Measurements from ENCODE around the gene COL7A1.
"Not testable (repeated sequence)": the region's sequence is repeated elsewhere in the genome, so short reads cannot be mapped to it uniquely, and the experiment has no call there.

Gene COL7A1

DNA sequence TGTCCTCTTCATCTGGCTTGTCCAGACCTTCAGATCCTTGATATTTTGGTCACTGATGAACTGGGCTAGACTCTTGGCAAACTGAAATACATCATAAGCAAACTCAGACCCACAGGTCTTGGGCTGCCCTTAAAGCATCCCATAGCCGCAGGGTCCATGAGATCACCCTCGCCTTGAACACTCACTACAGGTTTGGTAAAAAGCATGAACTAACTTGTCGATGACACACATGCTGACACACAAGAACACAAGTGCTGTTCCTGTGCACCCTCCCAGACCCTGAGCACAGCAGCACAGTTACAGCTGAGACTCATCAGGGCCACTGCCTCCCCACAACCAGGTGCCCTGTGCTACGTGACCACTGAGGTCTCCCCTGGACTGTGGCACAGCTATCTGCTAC, 59.6 kb downstream of the COL7A1 start:
- no peak for DNase-seq

DNA sequence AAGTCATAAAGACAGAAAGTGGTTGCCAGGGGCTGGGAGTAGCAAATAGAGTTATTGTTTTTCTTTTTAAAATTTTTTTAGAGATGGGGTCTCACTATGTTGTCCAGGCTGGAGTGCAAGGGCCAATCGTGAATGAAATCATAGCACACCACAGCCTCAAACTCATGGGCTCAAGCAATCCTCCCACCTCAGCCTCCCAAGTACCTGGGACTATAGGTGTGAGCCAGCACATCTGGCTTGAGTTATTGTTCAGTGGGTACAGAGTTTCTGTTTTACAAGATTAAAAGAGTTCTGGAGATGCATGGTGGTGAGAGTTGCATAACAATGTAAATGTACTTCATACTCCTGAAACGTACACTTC, 62.2 kb downstream of the COL7A1 start:
- DNase-seq: no peak

DNA sequence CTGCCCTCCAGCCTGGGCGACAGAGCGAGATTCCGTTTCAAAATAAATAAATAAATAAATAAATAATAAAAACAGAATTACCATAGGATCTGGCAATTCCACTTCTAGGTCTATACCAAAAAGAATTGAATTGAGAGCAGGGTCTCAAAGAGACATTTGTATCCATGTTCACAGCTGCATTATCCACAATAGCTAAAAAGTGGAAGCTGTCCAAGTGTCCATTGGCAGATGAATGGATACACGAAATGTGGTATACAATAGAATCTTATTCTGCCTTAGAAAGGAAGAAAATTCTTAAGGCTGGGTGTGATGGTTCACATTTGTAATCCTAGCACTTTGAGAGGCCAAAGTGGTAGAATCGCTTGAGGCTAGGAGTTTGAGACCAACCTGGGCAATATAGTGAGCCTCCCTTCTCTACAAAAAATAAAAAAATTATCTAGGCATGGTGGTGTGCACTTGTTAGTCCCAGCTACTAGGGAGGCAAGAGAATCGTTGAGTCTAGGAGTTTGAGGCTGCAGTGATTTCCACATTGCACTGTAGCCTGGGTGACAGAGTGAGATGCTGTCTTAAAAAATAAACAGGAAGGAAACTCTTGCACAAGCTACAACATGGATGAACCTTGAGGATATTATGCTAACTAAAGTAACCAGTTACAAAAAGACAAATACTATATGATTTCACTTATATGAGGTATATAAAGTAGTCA, 62.7 kb downstream of the COL7A1 start:
- DNase-seq: no peak

DNA sequence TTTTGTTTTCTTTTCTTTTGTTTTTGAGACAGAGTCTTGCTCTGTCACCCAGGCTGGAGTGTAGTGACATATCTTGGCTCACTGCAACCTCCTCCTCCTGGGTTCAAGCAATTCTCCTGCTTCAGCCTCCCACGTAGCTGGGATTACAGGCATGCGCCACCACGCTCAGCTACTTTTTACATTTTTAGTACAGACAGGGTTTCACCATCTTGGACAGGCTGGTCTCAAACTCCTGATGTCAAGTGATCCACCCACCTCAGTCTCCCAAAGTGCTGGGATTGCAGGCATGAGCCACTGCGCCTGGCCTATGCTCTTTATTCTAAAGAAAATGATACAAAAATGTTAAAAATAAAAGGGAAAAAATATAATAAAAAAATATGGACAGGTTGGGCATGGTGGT, 64.4 kb downstream of the COL7A1 start:
- not testable (repeated sequence) for DNase-seq

DNA sequence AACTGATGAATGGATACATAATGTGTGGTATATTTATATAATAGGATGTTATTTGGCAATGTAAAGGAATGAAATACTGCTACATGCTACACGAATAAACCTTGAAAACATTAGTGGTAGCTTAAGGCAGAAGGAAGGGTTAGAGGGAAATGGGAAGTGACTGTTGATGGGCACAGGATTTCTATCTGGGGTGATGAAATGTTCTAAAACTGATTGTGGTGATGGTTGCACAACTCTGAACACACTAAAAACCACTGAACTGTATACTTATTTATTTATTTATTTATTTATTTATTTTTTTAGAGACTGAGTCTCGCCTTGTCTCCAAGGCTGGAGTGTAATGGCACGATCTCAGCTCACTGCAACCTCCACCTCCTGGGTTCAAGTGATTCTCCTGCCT, 66.4 kb downstream of the COL7A1 start:
- DNase-seq: no peak

DNA sequence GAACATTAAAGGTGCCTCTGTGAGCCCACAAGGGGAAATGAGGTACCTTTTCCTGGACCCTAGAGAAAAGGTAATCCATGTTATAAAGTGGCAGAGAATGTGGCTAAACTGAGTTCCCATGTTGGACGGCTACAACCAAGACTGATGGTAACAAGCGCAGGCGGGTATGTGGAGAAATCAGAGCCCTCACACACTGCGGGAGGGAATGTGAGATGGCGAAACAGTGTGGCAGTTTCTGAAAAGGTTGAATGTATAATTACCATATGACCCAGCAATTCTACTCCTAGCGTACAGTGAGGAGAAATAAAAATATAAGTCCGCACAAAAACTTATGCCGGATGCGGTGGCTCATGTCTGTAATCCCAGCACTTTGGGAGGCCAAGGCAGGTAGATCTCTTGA, 67.1 kb downstream of the COL7A1 start:
- no peak for DNase-seq

DNA sequence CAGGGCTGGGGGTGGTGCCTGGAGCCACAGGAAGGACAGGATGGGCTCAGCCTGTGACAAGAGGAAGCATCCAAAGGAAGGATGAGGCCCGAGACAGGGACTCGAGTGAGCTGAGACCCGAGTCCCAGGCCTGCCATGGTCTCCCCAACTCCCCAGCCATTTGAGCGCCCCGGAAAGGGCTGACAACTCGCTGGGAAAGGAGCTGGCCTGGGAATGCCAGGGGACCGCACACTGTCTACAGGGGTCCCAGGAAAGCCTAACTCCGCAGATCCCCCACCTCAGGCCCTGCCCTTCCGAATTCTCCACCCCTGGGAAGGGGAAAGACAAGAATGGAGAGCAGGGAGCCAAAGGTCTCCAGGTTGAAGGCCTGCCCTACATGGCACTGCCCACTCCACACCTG, 70.2 kb downstream of the COL7A1 start:
- DNase-seq: no peak

DNA sequence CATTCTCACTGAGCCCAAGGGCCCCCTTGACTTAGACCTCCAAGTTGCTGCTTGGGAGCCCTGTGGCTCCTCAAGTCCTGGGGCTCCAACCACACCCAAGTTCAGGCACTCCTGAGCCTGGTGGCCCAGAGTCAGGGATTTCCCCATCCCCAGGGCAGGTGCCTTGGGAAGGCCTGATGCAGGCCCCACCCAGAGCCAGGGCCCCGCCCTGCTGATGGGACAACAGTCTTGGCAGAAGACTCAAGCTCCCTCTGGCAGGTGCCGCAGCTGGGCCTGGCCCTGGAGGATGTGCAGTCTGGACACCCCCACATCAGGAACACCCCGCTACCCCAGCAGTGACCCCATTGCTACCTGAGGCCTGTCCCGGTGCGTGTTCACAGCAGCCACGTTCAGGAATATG, 73.5 kb downstream of the COL7A1 start:
- no peak for DNase-seq

DNA sequence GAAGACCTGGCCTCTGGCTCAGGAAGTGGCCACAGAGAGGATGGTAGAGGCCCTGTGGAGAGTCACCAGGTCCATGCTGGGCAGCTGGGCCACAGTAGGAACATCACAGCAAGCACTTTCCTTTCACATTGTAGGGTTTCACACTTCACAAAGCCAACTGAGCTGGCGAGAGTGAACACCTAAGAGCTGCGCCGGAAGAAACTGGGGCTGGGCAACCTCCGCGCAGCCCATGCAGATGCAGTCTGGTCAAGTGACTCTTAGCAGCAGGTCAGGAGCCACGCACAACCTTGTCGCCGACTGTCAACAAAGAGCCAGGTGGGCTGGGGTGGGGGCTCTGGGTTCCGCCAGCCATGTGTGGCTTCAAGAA, 75.9 kb downstream of the COL7A1 start:
- DNase-seq: no peak

DNA sequence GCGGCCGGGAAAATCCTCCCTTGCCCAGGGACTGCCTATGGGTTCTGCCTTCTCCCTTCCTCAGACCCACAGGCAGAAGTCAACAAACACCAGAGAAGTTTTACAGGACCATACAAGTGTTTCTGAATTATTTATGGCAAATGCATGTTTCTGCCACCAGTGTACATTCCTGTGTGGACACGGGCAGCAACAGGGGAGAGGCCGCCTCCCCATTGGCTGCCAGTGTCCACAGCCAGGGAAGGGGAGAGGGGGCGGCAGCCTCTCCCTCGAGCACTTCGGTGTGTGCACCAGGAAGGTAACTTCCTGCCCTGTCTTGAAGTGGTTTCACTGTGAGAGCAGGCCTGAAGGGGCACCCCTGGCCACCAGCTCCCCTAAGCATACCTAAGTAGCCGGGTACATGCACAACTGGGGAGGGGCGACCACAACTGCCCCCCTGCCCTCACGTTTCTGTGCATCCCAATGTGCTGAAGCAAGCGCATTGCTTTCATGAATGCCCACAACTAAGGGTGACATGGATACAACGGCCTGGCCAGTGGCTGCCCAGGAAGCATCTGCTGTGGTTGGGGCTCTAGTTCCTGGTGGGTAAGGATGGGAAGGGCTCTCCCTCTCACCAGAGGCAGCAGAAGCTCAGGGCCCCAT, 76.4 kb downstream of the COL7A1 start:
- peak; percentile 22 for DNase-seq

DNA sequence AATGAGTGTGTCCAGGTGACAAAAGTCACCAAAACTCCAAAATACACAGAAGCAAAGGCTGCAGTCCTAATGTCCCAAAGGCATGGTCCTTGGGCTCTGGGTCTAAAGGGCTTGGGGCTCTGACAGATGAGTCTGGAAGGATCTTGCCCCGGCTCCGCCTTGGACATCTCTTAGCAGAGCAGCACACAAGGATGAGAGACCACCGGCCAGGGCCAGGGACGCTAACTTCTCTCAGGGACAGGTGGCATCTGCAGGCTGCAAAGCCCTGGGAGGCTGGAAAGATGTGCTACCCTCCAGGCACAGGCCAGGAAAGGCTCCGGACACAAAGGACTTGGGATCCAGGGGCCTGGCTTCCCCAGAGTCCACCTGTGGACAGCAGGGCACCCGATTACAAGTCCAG, 77.1 kb downstream of the COL7A1 start:
- no peak for DNase-seq

DNA sequence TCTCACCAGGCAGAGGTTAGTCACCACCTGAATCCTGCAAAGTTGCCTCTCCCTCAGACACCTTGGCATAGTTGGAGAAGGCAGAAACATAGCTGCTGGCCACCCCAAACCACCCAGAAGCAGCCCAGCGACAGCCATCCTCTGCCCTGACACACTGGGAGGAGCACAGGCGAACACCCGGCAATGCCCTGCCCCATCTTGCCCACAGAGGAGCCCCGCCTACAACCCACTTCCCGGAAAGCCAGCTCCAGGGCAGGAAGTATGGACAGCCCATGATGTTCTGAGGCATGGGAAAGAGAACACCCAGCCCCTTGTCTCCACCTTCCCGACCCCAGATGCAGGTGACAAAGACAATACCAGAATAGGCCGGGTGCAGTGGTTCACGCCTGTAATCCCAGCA, 78.6 kb downstream of the COL7A1 start:
- DNase-seq: peak; percentile 39

DNA sequence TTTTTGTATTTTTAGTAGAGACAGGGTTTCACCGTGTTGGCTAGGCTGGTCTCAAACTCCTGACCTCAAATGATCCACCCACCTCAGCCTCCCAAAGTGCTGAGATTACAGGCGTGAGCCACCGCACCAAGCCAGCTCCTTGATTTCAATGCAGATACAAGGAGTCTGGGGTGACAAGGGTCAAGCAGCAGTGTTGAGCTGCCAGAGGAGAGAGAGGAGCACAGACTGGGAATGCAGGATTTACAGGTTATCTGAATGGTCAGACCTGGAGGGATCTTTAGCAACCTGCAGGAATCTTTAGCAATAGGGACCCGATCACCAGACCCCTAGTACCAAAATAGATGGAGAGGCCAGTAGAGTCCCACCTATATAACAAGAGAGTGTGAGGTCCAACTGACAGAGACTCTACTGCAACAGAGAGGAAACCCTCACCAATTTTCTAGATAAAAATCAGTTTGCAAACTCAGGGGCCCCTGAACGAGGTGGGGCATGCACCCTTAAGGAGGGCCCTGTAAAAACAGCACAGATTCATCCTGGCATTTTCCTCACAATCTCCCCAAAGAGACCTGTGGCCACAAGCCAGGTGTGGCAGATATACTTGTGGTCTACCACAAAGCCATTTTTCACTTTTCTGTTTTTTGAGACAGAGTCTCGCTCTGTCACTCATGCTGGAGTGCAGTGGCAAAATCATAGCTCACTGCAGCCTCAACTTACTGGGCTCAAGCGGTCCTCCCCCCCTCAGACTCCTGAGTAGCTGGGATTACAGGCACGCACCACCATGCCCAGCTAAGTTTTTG, 80.5 kb downstream of the COL7A1 start:
- DNase-seq: peak; percentile 53

Data from CD4-positive, alpha-beta T cell treated with Interleukin-21 for 1 hour (primary cell).